ENCODE data around the gene SLC25A52. TPM values are rescaled to one million over a fixed set of nuclear protein-coding genes. Genes with fewer than 3 reads are reported as not detected.

SLC25A52 gene
- total RNA-seq, 1 donor from 2014 or later, result not detected

Other genes starting within 250 kb of the SLC25A52 start
- not detected for gene TTR, start 169.0 kb downstream of the SLC25A52 start, total RNA-seq
- gene B4GALT6, start 76.3 kb downstream of the SLC25A52 start, total RNA-seq, result 2.5 TPM
- gene TRAPPC8, start 182.2 kb upstream of the SLC25A52 start, total RNA-seq, result 33.1 TPM